Kidney (tissue), 14 donors: Measurements from ENCODE around the gene TNFRSF14. TPM values are rescaled to one million over a fixed set of nuclear protein-coding genes. Genes with fewer than 3 reads are reported as not detected.

Experiments used
- DNase-seq, 5 donors: peaks; one replicate each; pipeline ENCODE4 v3.0.0-alpha.2; 2013 to 2020
- FAIRE-seq: peaks from 2 replicates; lab custom pipeline; 2012; peaks lifted over from hg19 to GRCh38; lab: Jason Lieb, UNC
- H3K27ac ChIP-seq, 2 donors: one replicate each; pipeline ENCODE4 v1.7.0; 2013; ENCODE audit warnings: low read depth in 2 of 2, low read length in 2 of 2, inconsistent platforms in 1 of 2
- H3K27me3 ChIP-seq: one replicate; pipeline ENCODE4 v1.7.1; 2013; ENCODE audit warnings: low read length, inconsistent platforms; ENCODE audit not compliant: control insufficient read depth, insufficient read depth
- H3K36me3 ChIP-seq, 3 donors: one replicate each; pipeline versions ENCODE4 v1.7.0 to v1.7.1; 2013; ENCODE audit warnings: low read length in 3 of 3, control low read depth in 1 of 3, inconsistent platforms in 1 of 3; ENCODE audit not compliant: insufficient read depth in 3 of 3, control insufficient read depth in 2 of 3
- H3K4me1 ChIP-seq, 3 donors: one replicate each; pipeline versions ENCODE4 v1.7.0 to v1.7.1; 2013; ENCODE audit warnings: low read length in 3 of 3, inconsistent platforms in 1 of 3, low read depth in 1 of 3; ENCODE audit not compliant: control insufficient read depth in 2 of 3, insufficient read depth in 2 of 3
- H3K4me3 ChIP-seq, 3 donors: one replicate each; pipeline versions ENCODE4 v1.7.0 to v1.8.1; 2013; ENCODE audit warnings: low read length in 3 of 3, control low read depth in 1 of 3, inconsistent platforms in 1 of 3
- H3K9ac ChIP-seq, 3 donors: one replicate each; pipeline versions ENCODE4 v1.7.0 to v1.7.1; 2013; ENCODE audit warnings: low read length in 3 of 3, control low read depth in 1 of 3, inconsistent platforms in 1 of 3
- H3K9me3 ChIP-seq, 3 donors: one replicate each; pipeline versions ENCODE4 v1.7.0 to v1.7.1; 2013; ENCODE audit warnings: low read length in 3 of 3, control low read depth in 1 of 3, inconsistent platforms in 1 of 3; ENCODE audit not compliant: control insufficient read depth in 2 of 3, insufficient read depth in 1 of 3
- CTCF ChIP-seq: IDR thresholded peaks from 3 replicates; pipeline ENCODE4 v1.5.1; 2012; ENCODE audit warnings: mild to moderate bottlenecking, moderate library complexity, borderline replicate concordance; ENCODE audit not compliant: insufficient read depth; ENCODE audit errors: extremely low read depth
- intact Hi-C: fragments of 100-400 bp; cut with DNase I; formaldehyde crosslinking; loops from one replicate; pipeline ENCODE4 v1.11.1; 2022
- polyA plus RNA-seq: library from polyadenylated mRNA; stranded (reverse); fragments of 350-450 nt; fragmentation: Illumina TruSeq; extraction: RNeasy Lipid Tissue Mini Kit (QIAGEN cat#74804); gene quantifications from one replicate; pipeline ENCODE4 v1.2.3, GENCODE V29; 2014; ENCODE audit warnings: low read depth, low replicate concordance; ENCODE audit not compliant: insufficient read depth
- total RNA-seq: library from RNA; stranded (reverse); fragmentation: NEBNext Ultra II Directional; extraction: Animal tissue kit (Norgen Biotek cat#: 25700); gene quantifications from one replicate; pipeline ENCODE4 v1.2.1, GENCODE V29; 2021
- donor health status: control.
- donor health status: control.
- donor health status: control.
- donor health status: control.
- donor health status: control.
- donor health status: DM: yes; HTN: yes; CAD: no.
- donor health status: Normal renal cell carcinoma (clear cell type).

TNFRSF14 gene
- total and polyA plus RNA-seq, 2 donors from 2014 or later = 95.0 to 99.1 TPM

- TF ChIP-seq CTCF = no peak
- Histone ChIP-seq H3K9me3 (no peaks in the 10 kb centered on the region), H3K27me3 (no peaks in the 10 kb centered on the region), H3K27ac (no peak overlapping the region), H3K4me1 (peaks cover 3 to 18% (median 12%) of the 10 kb centered on the region in 3 donors), H3K9ac (peak overlapping the region in 2 of 3 donors; percentile 14 to 67), H3K36me3 (no peaks in the 10 kb centered on the region), H3K4me3 (peak overlapping the region; percentile 51 to 67 (median 62))
- FAIRE-seq = no peak
- intact Hi-C loops = no loop called here
- DNase-seq = peak in 2 of 5 donors; percentile 57 to 78
These were observed 31.1 kb downstream of the TNFRSF14 start for GRCh38 chr1:2587071-2587859.

GRCh38 chr1:2587860-2588571, 31.8 kb downstream of the TNFRSF14 start:
- H3K36me3 ChIP-seq = no peaks in the 10 kb centered on the region
- peak overlapping the region in 1 of 3 donors; percentile 67 for H3K9ac ChIP-seq
- no peak for FAIRE-seq
- H3K27ac ChIP-seq = no peak overlapping the region
- H3K27me3 ChIP-seq = no peaks in the 10 kb centered on the region
- no peak for TF ChIP-seq CTCF
- DNase-seq = peak in 2 of 5 donors; percentile 69 to 79
- intact Hi-C loops = no loop called here
- peak overlapping the region in 1 of 3 donors; percentile 67 for H3K4me3 ChIP-seq
- no peaks in the 10 kb centered on the region for H3K9me3 ChIP-seq
- H3K4me1 ChIP-seq = peaks cover 3 to 18% (median 12%) of the 10 kb centered on the region in 3 donors

- H3K9ac ChIP-seq = no peak overlapping the region
- H3K36me3 ChIP-seq = no peaks in the 10 kb centered on the region
- no peak overlapping the region for H3K4me3 ChIP-seq
- no peak for TF ChIP-seq CTCF
- H3K27ac ChIP-seq = no peak overlapping the region
- H3K4me1 ChIP-seq = peaks cover 3 to 15% (median 6%) of the 10 kb centered on the region in 3 donors
- no peak for FAIRE-seq
- no peaks in the 10 kb centered on the region for H3K27me3 ChIP-seq
- no peaks in the 10 kb centered on the region for H3K9me3 ChIP-seq
- intact Hi-C loops = no loop called here
- peak in 2 of 5 donors; percentile 58 to 80 for DNase-seq
These were observed 32.7 kb downstream of the TNFRSF14 start for GRCh38 chr1:2588661-2589430.
